Left colon (tissue), 2 donors: ENCODE measurements around the gene OXNAD1. TPM values are rescaled to one million over a fixed set of nuclear protein-coding genes. Genes with fewer than 3 reads are reported as not detected.

ENCODE experiments used
- ATAC-seq: fragments of 200-7000 bp; cut with Tn5 transposase; one replicate; pipeline ENCODE4 v1.9.1; 2020; ENCODE audit warnings: mild to moderate bottlenecking, moderate library complexity
- DNase-seq, 2 donors: peaks; one replicate each; pipeline ENCODE4 v3.0.0-alpha.2; 2020
- intact Hi-C, 2 donors: fragments of 100-400 bp; cut with DNase I in 1 of 2; cut with micrococcal nuclease in 1 of 2; formaldehyde crosslinking; loops; one replicate each; pipeline versions ENCODE4 v1.11.2 to v1.14.0; 2022; cut with DNase I, micrococcal nuclease
- total RNA-seq, 2 donors: library from RNA; stranded (reverse); fragmentation: NEBNext Ultra II Directional; extraction: Animal tissue kit (Norgen Biotek cat#: 25700); gene quantifications; one replicate each; pipeline ENCODE4 v1.2.1, GENCODE V29; 2021
- donor health status: DM: no; HTN: no; CAD: no.
- donor health status: DM: yes; HTN: yes; CAD: no.

The OXNAD1 gene
- total RNA-seq, 2 donors from 2014 or later, result 29.1 to 31.7 TPM

GRCh38 chr3:16242177-16242576, 22.8 kb upstream of the OXNAD1 start:
- no peak for DNase-seq
- intact Hi-C loops, result loop anchor here (5.0 to 10.0 kb wide), 2 partner anchors 195 to 427 kb away; no protein-coding TSS in a partner anchor

GRCh38 chr3:16243706-16244490, 21.1 kb upstream of the OXNAD1 start:
- no peak for ATAC-seq

More at GRCh38 chr3:16242177-16242576, 22.8 kb upstream of the OXNAD1 start:
- ATAC-seq, result no peak

GRCh38 chr3:16245609-16246008, 19.4 kb upstream of the OXNAD1 start:
- DNase-seq, result no peak
- intact Hi-C loops, result loop anchor here (5.0 to 10.0 kb wide), 3 partner anchors 193 to 431 kb away; no protein-coding TSS in a partner anchor
- ATAC-seq, result no peak

More at GRCh38 chr3:16243706-16244490, 21.1 kb upstream of the OXNAD1 start:
- DNase-seq, result no peak
- intact Hi-C loops, result loop anchor here (5.0 to 10.0 kb wide), 2 partner anchors 197 to 429 kb away; no protein-coding TSS in a partner anchor

- intact Hi-C loops, result loop anchor here (5.0 to 10.0 kb wide), 3 partner anchors 195 to 433 kb away; no protein-coding TSS in a partner anchor
- ATAC-seq, result peak; percentile 75
- peak; percentile 65 to 82 for DNase-seq
These were observed 17.5 kb upstream of the OXNAD1 start for GRCh38 chr3:16247282-16248061.

GRCh38 chr3:16248556-16248955, 16.5 kb upstream of the OXNAD1 start:
- ATAC-seq, result no peak
- no peak for DNase-seq
- intact Hi-C loops, result loop anchor here (5.0 to 10.0 kb wide), 3 partner anchors 196 to 434 kb away; no protein-coding TSS in a partner anchor

- peak in 1 of 2 donors; percentile 15 for DNase-seq
- intact Hi-C loops, result loop anchor here (5.0 to 10.0 kb wide), 3 partner anchors 197 to 435 kb away; no protein-coding TSS in a partner anchor
- ATAC-seq, result no peak
These were observed 15.7 kb upstream of the OXNAD1 start for GRCh38 chr3:16249336-16249735.

- no peak for ATAC-seq
- intact Hi-C loops, result loop anchor here (5.0 to 10.0 kb wide), 3 partner anchors 198 to 435 kb away; no protein-coding TSS in a partner anchor
- no peak for DNase-seq
These were observed 15.1 kb upstream of the OXNAD1 start for GRCh38 chr3:16249886-16250285.

GRCh38 chr3:16251316-16252085, 13.5 kb upstream of the OXNAD1 start:
- DNase-seq (no peak), ATAC-seq (no peak)
- intact Hi-C loops, result no loop called here

GRCh38 chr3:16252243-16252978, 12.6 kb upstream of the OXNAD1 start:
- ATAC-seq, result peak; percentile 88
- DNase-seq, result no peak
- intact Hi-C loops, result no loop called here

- intact Hi-C loops, result no loop called here
- ATAC-seq, result peak; percentile 45
- no peak for DNase-seq
These were observed 12.0 kb upstream of the OXNAD1 start for GRCh38 chr3:16252988-16253387.

GRCh38 chr3:16253601-16254000, 11.4 kb upstream of the OXNAD1 start:
- no peak for DNase-seq
- ATAC-seq, result no peak
- intact Hi-C loops, result no loop called here

GRCh38 chr3:16254916-16255315, 10.1 kb upstream of the OXNAD1 start:
- DNase-seq (no peak), ATAC-seq (no peak)
- intact Hi-C loops, result no loop called here

GRCh38 chr3:16255326-16255725, 9.7 kb upstream of the OXNAD1 start:
- DNase-seq (no peak), ATAC-seq (no peak)
- intact Hi-C loops, result no loop called here

GRCh38 chr3:16255726-16256125, 9.3 kb upstream of the OXNAD1 start:
- intact Hi-C loops, result no loop called here
- ATAC-seq, result no peak
- no peak for DNase-seq

- intact Hi-C loops, result no loop called here
- no peak for DNase-seq
- ATAC-seq, result no peak
These were observed 7.7 kb upstream of the OXNAD1 start for GRCh38 chr3:16257309-16257708.

GRCh38 chr3:16258177-16258576, 6.8 kb upstream of the OXNAD1 start:
- ATAC-seq (no peak), DNase-seq (no peak)
- intact Hi-C loops, result no loop called here

- DNase-seq (no peak), ATAC-seq (no peak)
- intact Hi-C loops, result no loop called here
These were observed 6.1 kb upstream of the OXNAD1 start for GRCh38 chr3:16258866-16259265.

GRCh38 chr3:16260046-16260445, 5.0 kb upstream of the OXNAD1 start:
- intact Hi-C loops, result no loop called here
- DNase-seq (no peak), ATAC-seq (no peak)
